Common myeloid progenitor, CD34-positive (primary cell): ENCODE measurements around the gene NPY2R.

Source experiments
- CTCF ChIA-PET: fragments of 350-600 bp; sonication (Branson Sonifier 250); formaldehyde crosslinking; loops from one replicate; lab custom pipeline; 2021; ENCODE audit warnings: antibody characterized with exemption; lab: Charles Lee
- POLR2A ChIA-PET: fragments of 350-600 bp; sonication (Branson Sonifier 250); formaldehyde crosslinking; loops from one replicate; lab custom pipeline; 2021; ENCODE audit warnings: antibody characterized with exemption; lab: Charles Lee
- DNase-seq, 3 donors: peaks; one replicate each; pipeline versions ENCODE4 v3.0.0 to v3.0.0-alpha.2; 2013
- H3K27ac ChIP-seq, 2 experiments: 1 replicate in 1 of 2; 2 replicates in 1 of 2; pipeline ENCODE4 v1.7.0; 2013; ENCODE audit warnings: inconsistent platforms in 2 of 2, low read length in 2 of 2, mild to moderate bottlenecking in 2 of 2, low read depth in 1 of 2, moderate library complexity in 1 of 2; ENCODE audit not compliant: severe bottlenecking in 2 of 2, insufficient read depth in 1 of 2, poor library complexity in 1 of 2
- H3K27me3 ChIP-seq, 5 experiments: replicated peaks in 2 of 5; 1 replicate in 3 of 5; 2 replicates in 2 of 5; pipeline versions ENCODE4 v1.6.1 to v1.7.0; 2013; ENCODE audit warnings: low read length in 4 of 5, mild to moderate bottlenecking in 2 of 5, moderate library complexity in 2 of 5, inconsistent platforms in 1 of 5; ENCODE audit not compliant: insufficient read depth in 5 of 5, control insufficient read depth in 4 of 5
- H3K36me3 ChIP-seq, 4 experiments: 1 replicate in 2 of 4; 2 replicates in 2 of 4; pipeline versions ENCODE4 v1.6.1 to v1.7.0; 2013; ENCODE audit warnings: low read length in 3 of 4, control low read depth in 1 of 4, mild to moderate bottlenecking in 1 of 4; ENCODE audit not compliant: control insufficient read depth in 4 of 4, insufficient read depth in 4 of 4
- H3K4me1 ChIP-seq, 4 experiments: 1 replicate in 3 of 4; 2 replicates in 1 of 4; pipeline versions ENCODE4 v1.6.1 to v1.7.1; 2013; ENCODE audit warnings: low read length in 3 of 4, mild to moderate bottlenecking in 3 of 4, control low read depth in 1 of 4, inconsistent platforms in 1 of 4, moderate library complexity in 1 of 4; ENCODE audit not compliant: control insufficient read depth in 4 of 4, insufficient read depth in 4 of 4; ENCODE audit errors: control extremely low read depth in 1 of 4
- H3K4me3 ChIP-seq, 7 experiments: 1 replicate in 4 of 7; 2 replicates in 3 of 7; pipeline versions ENCODE4 v1.5.1 to v1.7.0; 2013; ENCODE audit warnings: mild to moderate bottlenecking in 7 of 7, low read length in 6 of 7, moderate library complexity in 6 of 7, inconsistent platforms in 2 of 7, low read depth in 2 of 7, control low read depth in 1 of 7; ENCODE audit not compliant: insufficient read depth in 4 of 7, control insufficient read depth in 1 of 7; ENCODE audit errors: extremely low read depth in 1 of 7
- H3K9me3 ChIP-seq, 5 experiments: 1 replicate in 4 of 5; 2 replicates in 1 of 5; pipeline versions ENCODE4 v1.6.1 to v1.7.1; 2013; ENCODE audit warnings: low read length in 4 of 5, mild to moderate bottlenecking in 2 of 5, inconsistent platforms in 1 of 5, low read depth in 1 of 5, moderate library complexity in 1 of 5; ENCODE audit not compliant: control insufficient read depth in 4 of 5, insufficient read depth in 2 of 5; ENCODE audit errors: control extremely low read depth in 1 of 5
- WGBS: methylation state at CpG from one replicate; pipeline ENCODE4 v1.1.5; 2013; ENCODE audit not compliant: insufficient coverage; 5-methylcytosine and 5-hydroxymethylcytosine counted together

Gene NPY2R

DNA sequence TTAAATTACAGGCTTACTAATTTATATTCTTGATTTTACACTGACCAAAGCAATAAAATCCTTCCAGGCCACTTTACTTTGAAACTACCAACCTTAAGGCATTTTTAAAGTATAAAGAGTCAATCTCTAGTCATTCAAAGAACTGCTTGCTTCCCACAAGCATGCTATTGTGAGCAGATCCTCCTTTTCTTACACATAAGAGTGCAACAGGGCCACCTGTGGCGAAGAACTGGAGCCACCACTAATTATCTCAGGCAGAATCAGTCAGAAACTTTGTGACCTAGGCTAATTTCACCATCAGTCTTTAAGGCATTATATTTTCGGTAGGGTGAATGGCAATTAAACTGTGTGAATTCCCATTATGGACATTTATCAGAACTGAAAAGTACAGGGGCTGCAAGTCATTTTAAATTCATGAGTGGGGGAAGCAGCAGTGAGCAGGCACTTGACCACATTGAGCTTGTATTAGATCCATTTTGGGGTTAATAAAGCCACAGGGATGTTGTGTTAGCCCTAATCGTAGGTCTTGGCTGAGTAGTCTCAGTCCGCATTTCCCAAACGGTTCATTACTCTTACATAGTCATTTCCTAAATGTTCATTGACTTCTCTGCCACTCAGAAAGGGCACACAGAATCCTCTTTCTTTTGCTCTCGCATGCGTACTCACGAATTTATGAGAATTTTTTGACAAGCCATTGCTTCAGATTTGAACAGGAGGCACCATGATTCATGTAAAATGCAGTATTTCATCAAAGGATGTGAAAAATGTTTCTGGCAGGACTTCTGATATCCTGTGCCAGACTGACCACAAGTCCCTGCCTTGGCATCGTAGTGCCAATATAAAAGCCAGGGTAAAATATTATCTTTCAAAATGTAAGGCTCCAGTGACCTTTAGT, 39.8 kb downstream of the NPY2R start:
- Histone ChIP-seq H3K4me1 (no peaks in the 10 kb centered on the region), H3K27me3 (no peaks in the 10 kb centered on the region), H3K4me3 (no peak overlapping the region), H3K27ac (no peak overlapping the region), H3K36me3 (no peaks in the 10 kb centered on the region), H3K9me3 (peaks cover 0 to 1% (median 0%) of the 10 kb centered on the region in 5 experiments)
- WGBS, result 83% methylated on average over 6 of the region's 9 CpGs
- ChIA-PET POLR2A (no interaction called here), CTCF (no interaction called here)
- no peak for DNase-seq

DNA sequence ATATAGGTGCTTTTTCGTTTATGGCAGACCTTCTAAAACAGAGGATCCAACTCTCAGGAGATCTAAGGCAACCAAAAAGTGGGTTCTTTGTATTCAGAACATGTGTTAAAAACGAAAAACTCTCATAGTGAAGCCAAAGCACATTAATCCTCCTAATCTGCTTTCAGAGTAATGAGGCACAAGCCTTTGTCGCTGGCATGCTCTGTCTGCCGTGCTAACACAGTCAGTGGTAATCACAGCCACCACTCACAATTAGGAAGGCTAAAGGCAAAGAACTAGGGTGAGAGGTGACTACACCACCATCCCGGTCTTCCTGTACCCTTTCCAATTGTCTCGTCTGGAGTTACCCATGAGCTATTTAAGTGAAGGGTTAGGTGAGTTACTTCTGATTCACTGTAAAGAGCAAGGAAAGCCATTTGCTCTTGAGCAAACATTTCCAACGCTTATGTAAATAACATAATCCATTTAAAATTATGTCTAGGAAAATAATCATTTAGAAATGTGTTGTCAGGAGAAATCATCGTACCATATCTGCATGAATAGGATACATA, 40.7 kb downstream of the NPY2R start:
- no peaks in the 10 kb centered on the region for H3K36me3 ChIP-seq
- ChIA-PET CTCF (no interaction called here), POLR2A (no interaction called here)
- H3K27ac ChIP-seq, result no peak overlapping the region
- peaks cover 0 to 2% (median 0%) of the 10 kb centered on the region in 5 experiments for H3K27me3 ChIP-seq
- DNase-seq, result no peak
- H3K9me3 ChIP-seq, result peaks cover 0 to 1% (median 0%) of the 10 kb centered on the region in 5 experiments
- H3K4me3 ChIP-seq, result no peak overlapping the region
- 69% methylated on average over 2 of the region's 8 CpGs for WGBS
- H3K4me1 ChIP-seq, result no peaks in the 10 kb centered on the region

DNA sequence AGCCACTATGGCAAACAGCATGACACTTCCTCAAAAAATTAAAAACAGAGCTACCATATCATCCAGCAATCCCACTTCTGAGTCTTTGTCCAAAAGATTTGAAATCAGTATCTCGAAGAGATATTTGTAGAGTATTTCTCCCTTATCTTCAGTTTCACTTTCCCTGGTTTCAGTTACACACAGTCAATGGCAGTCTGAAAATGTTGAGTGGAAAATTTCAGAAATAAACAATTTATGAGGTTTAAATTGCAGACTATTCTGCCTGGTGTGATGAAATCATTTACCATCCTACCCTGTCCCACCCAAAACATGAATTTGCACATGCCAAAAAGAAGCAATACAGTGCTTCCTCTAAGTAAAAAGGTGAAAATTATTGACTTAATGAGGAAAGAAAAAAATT, 43.9 kb downstream of the NPY2R start:
- WGBS, result no CpG with 5 or more reads among the region's 1 CpG
- no peaks in the 10 kb centered on the region for H3K4me1 ChIP-seq

DNA sequence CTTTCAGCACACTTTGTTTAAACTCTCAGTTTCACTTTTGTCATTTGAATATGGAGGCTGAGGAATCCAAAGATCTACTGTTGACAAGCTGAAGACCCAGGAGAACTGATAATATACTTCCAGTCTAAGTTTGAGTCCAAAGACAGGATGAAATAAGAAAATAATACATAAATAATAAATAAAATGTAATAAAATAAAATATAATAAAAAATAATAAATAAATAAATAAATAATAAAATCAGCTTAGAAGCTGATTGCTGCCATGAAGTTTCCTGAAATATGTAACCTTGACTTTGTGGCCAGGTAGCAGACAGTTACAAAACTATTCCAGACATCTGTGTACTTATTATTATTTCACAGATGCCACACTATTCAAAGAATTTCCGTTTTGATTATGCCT, 55.0 kb downstream of the NPY2R start:
- Histone ChIP-seq H3K9me3 (no peaks in the 10 kb centered on the region), H3K4me1 (no peaks in the 10 kb centered on the region), H3K27me3 (peaks cover 0 to 2% (median 0%) of the 10 kb centered on the region in 5 experiments), H3K36me3 (no peaks in the 10 kb centered on the region), H3K4me3 (no peak overlapping the region), H3K27ac (no peak overlapping the region)
- WGBS, result no CpG with 5 or more reads among the region's 1 CpG
- ChIA-PET CTCF (no interaction called here), POLR2A (no interaction called here)
- no peak for DNase-seq

More for the DNA sequence above, 43.9 kb downstream of the NPY2R start:
- POLR2A ChIA-PET, result no interaction called here
- CTCF ChIA-PET, result no interaction called here
- Histone ChIP-seq H3K36me3 (no peaks in the 10 kb centered on the region), H3K4me3 (no peak overlapping the region), H3K9me3 (peaks cover 0 to 1% (median 0%) of the 10 kb centered on the region in 5 experiments), H3K27ac (no peak overlapping the region), H3K27me3 (peaks cover 0 to 2% (median 0%) of the 10 kb centered on the region in 5 experiments)
- DNase-seq, result no peak

DNA sequence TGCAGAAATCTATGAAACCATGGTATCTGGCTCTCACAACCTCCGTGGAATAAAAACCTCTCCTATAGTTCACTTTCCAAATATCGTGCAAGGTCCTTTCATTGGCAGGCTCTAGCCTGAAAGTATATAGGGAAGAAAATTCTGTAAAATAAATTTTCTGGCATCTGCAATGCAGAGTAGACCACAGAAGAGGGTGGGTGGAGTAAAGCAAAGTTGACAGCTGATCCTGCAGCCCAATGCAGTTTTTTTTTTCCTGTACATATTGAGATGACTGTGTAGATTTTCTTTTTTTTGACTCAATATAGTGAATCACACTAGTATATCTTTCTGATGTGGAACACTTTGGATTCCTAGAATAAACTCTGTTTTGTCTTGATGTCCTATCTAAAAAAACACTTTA, 56.7 kb downstream of the NPY2R start:
- Histone ChIP-seq H3K27me3 (peaks cover 0 to 2% (median 0%) of the 10 kb centered on the region in 5 experiments), H3K4me1 (no peaks in the 10 kb centered on the region), H3K4me3 (no peak overlapping the region), H3K27ac (no peak overlapping the region), H3K36me3 (no peaks in the 10 kb centered on the region), H3K9me3 (no peaks in the 10 kb centered on the region)
- POLR2A ChIA-PET, result no interaction called here
- WGBS, result no CpG with 5 or more reads among the region's 2 CpGs
- CTCF ChIA-PET, result no interaction called here
- DNase-seq, result no peak
